Measurements from ENCODE around the gene EHBP1.

DNA sequence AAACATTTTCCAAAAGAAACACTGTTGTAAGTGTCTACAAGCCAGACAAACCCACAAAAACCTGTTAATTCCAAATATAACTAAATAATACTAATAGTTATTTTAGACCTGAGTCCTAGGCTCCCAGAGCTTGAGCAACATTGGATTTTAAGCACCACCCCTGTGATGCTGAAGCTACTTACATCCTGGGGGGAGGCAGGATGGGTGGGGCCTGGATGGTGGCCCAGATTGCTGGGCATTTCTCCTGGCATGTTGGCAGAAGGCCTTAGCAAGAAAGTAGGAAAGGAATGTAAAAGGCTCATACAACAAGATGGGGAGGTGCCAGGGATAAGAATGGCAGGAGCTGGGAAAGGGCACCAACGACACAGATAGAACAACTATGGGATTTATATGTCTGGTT lies 294.4 kb downstream of the EHBP1 start:
- TF ChIP-seq, protein P1, sequence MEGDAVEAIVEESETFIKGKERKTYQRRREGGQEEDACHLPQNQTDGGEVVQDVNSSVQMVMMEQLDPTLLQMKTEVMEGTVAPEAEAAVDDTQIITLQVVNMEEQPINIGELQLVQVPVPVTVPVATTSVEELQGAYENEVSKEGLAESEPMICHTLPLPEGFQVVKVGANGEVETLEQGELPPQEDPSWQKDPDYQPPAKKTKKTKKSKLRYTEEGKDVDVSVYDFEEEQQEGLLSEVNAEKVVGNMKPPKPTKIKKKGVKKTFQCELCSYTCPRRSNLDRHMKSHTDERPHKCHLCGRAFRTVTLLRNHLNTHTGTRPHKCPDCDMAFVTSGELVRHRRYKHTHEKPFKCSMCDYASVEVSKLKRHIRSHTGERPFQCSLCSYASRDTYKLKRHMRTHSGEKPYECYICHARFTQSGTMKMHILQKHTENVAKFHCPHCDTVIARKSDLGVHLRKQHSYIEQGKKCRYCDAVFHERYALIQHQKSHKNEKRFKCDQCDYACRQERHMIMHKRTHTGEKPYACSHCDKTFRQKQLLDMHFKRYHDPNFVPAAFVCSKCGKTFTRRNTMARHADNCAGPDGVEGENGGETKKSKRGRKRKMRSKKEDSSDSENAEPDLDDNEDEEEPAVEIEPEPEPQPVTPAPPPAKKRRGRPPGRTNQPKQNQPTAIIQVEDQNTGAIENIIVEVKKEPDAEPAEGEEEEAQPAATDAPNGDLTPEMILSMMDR (IDR thresholded peaks at IDR 0.05; ENCODE audit: extremely low read depth in 1 of 2, insufficient read depth in 1 of 2, low read depth in 1 of 2, low read length in 2 of 2): no peak
- TF ChIP-seq EZH2 (IDR thresholded peaks at IDR 0.05; ENCODE audit: borderline replicate concordance, low read depth, low read length, severe bottlenecking) (no peak), POLR2AphosphoS5 (IDR thresholded peaks at IDR 0.05; ENCODE audit: insufficient read depth, low read depth, low read length) (no peak), POLR2A (IDR thresholded peaks at IDR 0.05; ENCODE audit: low read depth, low read length) (no peak), JUN (IDR thresholded peaks at IDR 0.05; ENCODE audit: borderline replicate concordance, insufficient read depth, insufficient read length, low read depth) (no peak), GATA2 (IDR thresholded peaks at IDR 0.05; ENCODE audit: insufficient read depth, insufficient read length, low read depth, low read length) (no peak), MYC (IDR thresholded peaks at IDR 0.05; ENCODE audit: low read depth, low read length) (no peak), FOS (IDR thresholded peaks at IDR 0.05; ENCODE audit: borderline replicate concordance, insufficient read depth, low read length) (no peak)
- TF ChIP-seq, protein P2, sequence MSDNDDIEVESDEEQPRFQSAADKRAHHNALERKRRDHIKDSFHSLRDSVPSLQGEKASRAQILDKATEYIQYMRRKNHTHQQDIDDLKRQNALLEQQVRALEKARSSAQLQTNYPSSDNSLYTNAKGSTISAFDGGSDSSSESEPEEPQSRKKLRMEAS (IDR thresholded peaks at IDR 0.05; ENCODE audit: insufficient read depth, insufficient read length): no peak
